DMS153 (cell line): ENCODE measurements around the gene DAPK1.
"Not testable (repeated sequence)": the region's sequence is repeated elsewhere in the genome, so short reads cannot be mapped to it uniquely, and the experiment has no call there.

Experiments used
- DNase-seq: peaks from one replicate; lab custom pipeline; 2025; lab: John Stamatoyannopoulos, UW

The DAPK1 gene

DNA sequence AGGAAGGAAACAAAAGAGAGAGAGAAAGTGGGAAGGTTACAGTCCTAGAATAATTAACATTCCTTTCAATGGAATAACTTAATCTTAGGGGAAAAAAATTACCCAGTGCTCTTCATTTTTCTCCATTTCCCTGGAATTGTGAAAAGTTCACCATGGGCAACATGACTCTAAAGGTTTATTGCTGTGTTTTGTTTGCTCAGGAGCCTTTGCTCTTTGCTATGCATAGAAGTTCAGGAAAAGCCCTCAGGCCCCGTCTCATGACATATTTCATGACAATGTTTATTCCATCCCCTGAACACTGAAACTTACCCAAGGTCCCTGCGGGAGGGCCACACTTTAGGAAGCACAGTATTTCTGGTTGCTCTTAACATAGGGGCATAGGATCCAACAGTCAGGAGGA, 218.5 kb downstream of the DAPK1 start:
- DNase-seq = no peak

DNA sequence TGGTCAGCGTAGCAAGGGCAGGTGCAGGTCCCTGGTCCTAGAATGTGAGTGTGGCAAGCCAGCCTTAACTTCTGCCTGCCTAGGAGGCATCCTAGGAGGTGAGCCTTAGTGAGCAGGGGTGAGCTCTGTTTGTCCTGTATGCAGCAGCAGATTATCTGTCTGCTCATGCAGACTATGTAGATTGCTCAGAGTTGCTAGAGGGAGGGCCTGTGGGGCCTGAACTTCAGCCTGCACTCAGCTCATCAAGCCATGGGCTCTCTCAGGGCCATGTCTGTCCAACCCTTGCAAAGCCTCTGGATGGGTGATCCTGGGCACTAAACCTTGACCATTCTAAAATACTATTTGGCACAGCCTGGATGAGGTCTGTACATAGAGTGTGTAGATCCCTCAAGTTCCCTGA, 219.8 kb downstream of the DAPK1 start:
- no peak for DNase-seq

DNA sequence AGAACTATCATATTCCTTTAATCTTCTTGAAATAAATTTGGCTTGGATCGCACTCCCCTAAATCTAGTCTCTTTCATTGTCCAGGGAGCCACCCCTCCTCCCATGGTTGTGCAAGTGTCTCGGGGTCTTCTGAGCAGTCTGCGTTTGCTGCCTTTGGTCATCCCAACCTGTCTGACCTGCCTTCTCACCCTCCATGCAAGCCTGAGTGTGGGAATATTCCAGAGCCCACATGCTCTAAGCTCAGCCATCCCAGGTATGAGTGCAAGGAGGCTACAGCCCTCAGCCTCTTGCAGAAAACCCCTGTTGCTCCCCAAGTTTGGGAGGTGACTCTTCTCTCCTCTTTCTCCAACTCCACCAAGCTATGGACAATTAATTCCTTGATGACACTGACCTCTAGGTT, 220.6 kb downstream of the DAPK1 start:
- no peak for DNase-seq

DNA sequence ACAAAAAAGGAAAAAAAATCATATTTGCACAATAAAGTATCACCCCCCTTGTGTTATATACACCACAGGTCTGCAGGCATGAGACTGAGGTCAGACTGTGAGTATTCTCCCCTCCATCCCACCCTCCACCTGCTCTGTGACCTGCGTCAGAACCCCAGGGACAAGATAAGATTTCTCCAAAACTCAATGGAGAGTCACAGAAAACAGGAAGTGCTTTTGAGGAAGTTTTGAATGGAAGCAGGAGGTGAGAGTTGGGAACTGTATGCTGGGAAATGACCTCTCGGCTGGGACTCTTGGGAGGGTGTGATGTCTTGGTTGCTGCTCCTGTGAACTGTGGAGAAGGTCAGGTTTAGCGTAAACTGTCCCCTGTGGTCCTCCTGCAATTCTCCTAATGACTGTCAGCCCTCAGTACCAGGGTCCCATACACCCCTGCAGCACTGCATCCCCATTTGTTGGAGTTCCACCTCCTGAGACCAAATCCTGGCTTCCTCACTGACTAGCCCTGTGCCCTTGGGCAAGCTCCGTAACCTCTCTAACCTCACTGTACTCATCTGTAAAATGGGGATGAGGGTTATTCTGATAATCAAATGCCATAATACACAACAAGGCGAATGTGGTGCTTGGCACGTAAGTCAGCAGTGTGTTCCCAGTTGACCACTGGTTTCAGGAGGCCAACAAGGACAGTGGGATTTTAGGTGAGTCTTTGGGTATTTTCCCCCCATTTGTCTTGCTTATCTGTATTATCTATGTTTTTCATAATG, 221.4 kb downstream of the DAPK1 start:
- no peak for DNase-seq

DNA sequence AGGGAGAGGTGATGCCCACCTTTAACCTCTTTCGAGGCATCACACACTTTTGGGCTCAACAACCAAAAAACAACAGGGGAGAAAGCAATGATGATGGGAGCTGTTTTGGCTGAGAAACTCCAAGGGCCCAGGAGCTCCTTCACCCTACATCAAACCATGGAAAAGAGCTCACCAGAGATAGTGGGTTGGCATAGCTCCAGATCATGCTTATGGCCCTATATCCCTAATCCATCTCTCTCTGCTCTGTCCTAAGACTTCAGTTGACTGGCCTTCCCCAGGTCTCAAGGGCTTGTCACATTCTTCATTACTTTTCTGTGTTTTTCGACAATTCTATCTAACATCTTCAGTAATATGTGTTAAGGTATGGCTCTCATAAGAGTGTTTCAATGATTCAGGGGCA, 222.5 kb downstream of the DAPK1 start:
- DNase-seq = no peak

DNA sequence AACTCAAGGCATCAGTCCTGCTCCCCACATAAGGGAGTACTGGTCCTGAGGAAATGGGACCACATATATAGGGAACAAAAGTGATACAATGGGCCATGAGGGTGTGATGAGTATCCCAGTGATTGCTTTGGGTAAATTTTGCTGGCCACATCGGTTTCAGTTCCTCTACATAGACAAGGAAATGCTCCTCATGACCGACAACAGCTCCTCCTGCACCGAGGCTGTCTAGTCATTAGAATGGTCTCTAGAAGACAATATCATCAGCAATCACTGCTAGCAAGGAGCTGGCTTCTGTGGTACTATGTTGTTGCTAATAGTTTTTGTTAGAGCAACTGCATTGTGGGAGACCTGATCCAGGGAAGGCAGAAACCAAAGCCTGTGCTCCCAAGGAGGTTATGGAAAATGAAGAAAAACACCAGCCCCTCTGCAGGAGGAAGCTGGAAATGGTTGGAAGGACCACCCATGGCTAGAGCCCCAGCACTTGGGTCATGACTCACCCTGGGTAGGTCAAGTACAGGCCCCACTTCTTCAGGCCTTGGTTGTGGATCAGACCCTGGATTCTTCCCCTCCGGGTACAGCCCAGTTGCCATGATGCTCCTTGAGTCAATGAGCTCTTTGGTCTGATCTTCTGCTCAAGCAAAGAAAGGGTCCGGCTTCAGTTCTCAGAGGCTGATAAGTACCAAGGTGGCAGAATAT, 224.9 kb downstream of the DAPK1 start:
- no peak for DNase-seq

DNA sequence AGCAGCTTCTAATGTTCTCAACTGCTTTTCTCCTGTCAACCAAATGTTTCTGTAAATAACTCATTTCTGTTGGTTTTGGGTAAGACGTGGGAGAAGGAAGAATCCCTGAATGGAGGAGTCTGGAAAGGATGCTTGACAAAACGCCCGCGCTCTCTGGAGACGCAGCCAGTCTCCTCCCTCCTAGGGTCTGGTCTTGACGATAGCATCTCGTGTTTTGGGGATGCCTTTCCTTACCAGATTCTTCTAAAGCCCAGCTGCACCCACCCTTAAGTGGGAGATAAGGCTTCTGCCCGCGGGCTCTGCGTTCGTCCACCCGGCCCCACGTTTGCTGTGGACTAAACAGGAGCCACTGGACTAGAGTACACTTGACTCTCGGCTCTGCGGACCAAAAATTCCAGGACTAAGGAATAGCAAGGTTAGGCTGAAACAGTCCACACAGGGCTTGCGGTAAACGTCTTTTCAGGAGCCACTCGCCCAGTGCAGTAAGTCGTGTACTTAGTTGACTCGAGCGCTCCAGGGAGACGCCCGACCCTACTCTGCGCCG, 227.8 kb downstream of the DAPK1 start:
- DNase-seq = no peak

DNA sequence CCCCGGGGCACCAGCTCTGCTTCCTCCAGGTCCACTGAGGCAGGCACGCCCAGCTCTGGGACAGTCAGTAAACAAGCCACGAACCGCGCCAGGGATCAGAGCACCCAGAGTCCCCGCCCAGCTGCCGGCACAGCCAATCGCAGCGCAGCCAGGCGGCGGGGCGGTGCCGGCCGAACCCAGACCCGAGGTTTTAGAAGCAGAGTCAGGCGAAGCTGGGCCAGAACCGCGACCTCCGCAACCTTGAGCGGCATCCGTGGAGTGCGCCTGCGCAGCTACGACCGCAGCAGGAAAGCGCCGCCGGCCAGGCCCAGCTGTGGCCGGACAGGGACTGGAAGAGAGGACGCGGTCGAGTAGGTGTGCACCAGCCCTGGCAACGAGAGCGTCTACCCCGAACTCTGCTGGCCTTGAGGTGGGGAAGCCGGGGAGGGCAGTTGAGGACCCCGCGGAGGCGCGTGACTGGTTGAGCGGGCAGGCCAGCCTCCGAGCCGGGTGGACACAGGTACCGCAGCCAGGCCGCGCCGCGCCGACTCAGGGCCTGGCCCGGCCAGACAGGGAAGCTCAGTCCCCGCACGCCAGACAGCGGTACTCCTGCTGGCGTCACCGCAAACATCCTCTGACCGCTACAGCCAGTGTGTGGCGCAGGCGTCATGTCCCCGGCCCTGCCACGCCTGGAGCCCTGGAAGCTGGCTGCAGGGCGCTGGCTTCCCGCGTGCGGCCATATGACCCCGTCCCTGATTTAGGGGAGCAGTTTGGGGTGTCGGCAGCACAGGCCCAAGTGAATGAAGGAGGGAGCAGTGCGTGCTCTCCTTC, 228.4 kb downstream of the DAPK1 start, which contains the start of gene CTSL:
CTSL (plus strand) TSS at position 220 of the 810 bp plus-strand sequence. CDS start 1,485 bp downstream, outside the sequence.
- DNase-seq = no peak

DNA sequence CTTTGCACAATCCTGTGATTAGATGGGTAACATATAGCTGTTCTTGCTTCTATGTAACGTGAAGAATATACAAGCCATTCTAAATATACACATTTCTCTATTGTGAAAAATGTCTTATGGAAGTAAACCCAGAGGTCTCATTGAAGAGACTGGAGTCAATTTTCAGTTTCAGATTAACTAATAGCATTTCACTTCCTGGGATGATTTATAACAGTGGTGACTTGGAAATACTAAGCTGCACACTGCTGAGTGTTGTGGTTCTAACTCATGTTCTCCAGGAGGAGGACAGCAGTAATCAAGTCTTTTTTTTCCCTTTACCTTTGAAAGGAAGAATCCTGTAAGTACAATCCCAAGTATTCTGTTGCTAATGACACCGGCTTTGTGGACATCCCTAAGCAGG, 231.6 kb downstream of the DAPK1 start:
- no peak for DNase-seq

DNA sequence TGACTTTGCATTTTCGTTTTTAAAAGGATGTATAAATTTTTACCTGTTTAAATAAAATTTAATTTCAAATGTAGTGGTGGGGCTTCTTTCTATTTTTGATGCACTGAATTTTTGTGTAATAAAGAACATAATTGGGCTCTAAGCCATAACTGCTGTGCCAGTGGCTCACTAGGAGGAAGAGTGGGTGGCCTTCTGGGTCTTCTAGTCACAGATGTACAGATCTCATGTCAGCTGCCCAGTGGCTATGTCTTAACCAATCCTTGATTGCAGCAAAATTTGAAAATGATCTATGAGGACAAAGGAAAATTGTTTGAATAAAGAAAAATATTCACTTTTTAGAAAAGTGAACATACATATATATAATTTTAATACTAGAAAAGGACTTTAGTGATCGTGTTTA, 233.7 kb downstream of the DAPK1 start:
- no peak for DNase-seq

DNA sequence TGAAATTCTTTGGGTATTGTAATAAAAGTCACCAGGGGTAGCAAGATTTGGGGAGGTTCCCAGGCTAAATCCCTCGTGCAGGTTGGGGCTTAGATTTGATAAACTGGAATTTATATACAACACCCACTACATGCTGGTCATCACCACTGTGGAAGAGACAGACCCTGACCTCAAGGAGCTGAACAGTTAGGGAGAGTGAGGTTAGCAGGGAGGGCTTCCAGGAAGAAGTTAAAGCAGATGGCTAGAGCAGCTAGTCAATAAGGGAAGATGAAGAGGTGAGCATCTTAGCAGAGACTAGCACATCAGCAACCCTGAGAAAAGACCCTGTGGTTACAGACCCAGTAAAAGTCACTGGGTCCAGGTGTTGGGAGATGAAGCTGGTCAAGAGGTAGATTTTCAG, 234.7 kb downstream of the DAPK1 start:
- DNase-seq = no peak

DNA sequence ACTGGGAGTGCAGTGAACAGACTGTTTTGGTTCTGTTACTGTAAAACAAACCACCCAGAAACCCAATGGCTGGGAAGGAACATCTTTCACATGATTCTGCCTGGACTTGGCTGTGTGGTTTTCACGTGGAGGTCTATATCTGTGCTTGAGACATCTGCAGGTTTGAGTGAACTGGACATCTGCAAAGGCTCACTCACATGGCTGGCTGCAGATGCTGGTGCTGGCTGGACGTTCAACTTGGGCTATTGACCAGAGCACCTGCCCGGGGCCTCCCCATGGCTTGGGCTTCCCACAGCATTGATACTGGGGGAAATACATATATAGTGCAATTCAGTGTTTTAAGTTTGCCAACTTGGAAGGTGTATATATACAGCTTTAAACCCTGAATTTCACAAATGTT, 235.1 kb downstream of the DAPK1 start:
- no peak for DNase-seq

DNA sequence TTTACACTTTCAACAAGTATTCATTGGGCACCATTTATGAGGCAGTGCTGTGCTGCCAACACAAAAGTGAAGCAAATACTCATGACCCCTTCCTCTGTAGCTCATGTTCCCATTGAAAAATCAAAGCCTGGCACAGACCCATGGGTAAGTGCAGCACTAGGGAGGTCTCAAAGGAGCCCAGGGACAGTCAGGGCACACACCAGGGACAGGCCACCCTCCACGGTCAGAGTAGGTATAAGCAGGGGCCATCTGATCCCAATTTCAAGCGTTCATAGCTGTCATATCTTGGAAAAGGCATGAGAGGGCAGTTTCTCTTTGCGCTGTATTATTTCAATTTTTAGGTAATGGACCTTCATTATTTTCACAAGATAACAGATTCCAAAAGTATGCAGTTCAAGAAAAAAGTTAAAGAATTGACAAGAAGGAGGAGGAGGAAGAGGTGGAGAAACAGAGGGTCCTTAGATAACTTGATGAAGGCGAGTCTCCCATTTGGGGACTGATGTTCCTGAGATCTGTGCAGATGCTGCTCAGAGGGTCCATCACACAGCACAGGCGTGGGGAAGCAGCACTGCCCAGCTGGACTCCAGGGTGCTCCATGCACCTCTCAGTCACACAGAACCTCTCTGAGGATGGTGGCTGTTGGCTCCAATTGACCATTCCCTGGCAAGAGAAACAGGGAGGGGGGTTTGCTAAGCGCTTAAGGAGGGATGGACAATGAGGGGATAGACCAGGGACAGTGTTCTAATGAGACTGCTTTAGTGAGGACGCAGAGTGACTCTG, 235.8 kb downstream of the DAPK1 start:
- no peak for DNase-seq

DNA sequence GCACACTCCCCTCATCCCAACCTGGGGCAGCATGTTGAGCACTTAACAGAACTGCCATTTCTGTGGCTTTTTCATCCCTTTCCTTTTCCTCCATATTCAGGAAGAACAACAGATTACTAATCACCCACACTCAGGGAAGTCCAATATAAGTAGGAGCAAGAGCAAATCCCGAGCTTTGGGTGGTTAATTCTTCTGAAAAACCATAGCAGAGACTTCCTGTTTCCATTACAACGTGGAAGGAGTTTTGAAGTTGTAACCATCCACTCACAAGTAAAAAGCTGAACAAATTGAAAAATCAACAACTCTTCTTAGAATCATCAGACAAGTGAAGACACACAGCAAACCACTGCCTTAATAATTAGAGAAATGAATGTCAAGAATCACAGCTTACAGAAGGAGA, 236.4 kb downstream of the DAPK1 start:
- no peak for DNase-seq

DNA sequence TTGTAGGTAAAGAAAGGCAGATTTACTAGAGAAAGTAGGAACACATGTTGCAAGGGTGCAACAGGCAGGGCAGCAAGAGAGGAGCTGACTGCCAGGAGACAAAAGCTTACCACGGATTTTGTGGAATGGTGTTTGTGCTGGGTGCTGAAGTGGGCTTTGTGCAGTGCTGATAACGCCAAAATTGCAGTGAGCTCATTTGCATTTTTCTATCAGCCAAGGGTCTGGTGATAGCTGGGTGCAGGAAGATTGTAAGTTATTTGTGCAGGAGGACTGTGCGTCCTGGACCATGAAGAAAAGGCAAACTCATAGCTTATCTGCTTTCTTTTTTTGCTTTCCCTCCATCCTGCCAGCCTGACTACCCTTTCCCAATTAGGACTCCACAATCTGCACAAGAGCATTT, 241.9 kb downstream of the DAPK1 start:
- DNase-seq = no peak

DNA sequence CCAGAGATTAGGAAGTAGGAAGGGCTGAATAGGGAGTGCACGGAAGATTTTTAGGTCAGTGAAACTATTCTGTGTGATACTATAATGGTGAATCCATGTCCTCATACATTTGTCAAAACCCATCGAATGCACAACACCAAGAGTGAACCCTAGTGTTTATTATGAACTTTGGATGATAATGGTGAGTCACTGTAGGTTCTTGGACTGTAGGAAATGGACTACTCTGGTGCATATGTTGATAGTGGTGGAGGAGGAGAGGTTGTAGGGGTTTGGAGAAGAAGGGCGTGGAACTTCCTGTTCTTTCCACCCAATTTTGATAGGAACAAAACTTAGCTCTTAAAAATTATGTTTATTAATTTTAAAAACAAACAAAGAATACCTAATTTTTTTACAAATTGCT, 242.5 kb downstream of the DAPK1 start:
- DNase-seq = no peak

DNA sequence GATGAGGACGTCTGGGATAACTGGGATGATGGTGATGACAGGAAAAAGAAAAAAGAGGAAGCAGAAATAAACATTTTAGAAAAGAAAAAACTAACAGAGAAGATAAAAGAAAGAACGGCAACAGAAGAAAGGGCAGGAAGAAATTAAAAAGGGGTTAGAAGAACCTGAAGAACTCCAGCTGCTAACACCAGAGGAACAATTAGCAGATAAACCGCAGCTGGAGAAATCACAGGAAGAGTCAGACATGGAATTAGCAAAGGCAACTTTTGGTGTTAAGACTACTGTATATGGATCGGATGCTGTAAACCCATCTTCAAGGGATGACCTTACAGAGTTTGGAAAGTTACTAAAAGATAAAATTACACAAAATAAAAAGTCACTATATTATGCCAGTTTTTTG, 243.7 kb downstream of the DAPK1 start:
- DNase-seq = no peak

DNA sequence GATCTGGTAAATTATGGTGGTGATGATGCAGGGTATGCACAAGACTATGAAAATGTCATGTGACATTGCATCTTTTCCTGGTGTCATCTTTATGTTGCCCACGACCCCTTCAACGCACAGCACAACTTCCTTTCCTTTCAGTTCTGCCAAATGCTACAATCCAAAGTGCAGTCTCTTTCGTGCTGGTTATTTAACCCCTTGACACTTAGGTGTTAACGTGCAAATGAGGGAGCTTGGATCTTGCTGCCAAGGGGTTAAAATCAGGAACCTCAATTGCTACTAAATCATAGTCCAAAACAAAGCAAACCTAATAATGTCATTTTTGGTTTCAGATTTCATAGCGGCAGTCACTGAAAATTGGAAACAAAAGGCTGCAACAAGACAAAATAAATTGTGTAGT, 244.2 kb downstream of the DAPK1 start:
- no peak for DNase-seq

DNA sequence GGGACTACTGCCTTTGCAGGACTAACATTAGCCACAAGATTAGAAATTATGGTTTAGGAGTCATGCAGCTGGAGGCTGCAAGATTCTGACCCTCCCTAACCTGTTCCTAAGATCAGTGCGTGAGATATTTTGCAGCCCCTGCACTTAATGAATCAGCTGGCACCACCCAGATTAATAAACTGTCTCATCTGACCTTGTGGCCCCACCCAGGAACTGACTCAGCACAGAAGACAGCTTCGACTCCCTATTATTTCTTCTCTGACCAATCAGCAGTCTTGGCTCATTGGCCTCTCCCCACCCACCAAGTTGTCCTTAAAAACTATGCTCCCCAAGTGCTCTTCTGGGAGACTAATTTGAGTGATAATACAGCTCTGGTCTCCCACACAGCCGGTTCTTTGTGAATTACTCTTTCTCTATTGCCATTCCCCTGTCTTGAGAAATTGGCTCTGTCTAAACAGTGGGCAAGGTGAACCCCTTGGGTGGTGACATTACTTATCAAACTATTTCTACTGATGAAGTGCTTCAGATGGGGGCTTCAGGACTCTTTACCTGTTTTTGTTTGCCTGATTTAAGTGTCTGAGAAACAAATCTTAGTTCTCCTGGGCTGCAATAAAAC, 245.3 kb downstream of the DAPK1 start:
- DNase-seq = no peak

DNA sequence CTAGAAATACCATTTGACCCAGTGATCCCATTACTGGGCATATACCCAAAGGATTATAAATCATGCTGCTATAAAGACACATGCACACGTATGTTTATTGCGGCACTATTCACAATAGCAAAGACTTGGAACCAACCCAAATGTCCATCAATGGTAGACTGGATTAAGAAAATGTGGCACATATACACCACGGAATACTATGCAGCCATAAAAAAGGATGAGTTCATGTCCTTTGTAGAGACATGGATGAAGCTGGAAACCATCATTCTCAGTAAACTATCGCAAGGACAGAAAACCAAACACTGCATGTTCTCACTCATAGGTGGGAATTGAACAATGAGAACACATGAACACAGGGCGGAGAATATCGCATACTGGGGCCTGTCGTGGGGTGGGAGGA, 246.6 kb downstream of the DAPK1 start:
- DNase-seq = not testable (repeated sequence)

DNA sequence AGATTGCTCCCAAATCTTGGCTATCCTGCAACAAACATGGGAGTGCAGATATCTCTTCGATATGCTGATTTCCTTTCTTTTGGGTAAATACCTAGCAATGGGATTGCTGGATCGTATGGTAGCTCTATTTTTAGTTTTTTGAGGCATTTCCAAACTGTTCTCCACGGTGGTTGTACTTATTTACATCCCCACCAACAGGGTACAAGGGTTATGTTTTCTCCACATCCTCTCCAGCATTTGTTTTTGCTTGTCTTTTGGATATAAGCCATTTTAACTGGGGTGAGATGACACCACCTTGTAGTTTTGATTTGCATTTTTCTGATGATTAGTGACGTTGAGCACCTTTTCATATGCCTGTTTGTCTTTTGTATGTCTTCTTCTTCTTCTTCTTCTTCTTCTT, 248.5 kb downstream of the DAPK1 start:
- no peak for DNase-seq
